Right lobe of liver (tissue), 6 donors: ENCODE measurements around the gene AMPD3. TPM values are rescaled to one million over a fixed set of nuclear protein-coding genes. Genes with fewer than 3 reads are reported as not detected.

ENCODE experiments used
- ATAC-seq, 4 donors: fragments of 200-7000 bp; cut with Tn5 transposase; one replicate each; pipeline ENCODE4 v1.9.1; 2020; ENCODE audit warnings: mild to moderate bottlenecking in 4 of 4, moderate library complexity in 4 of 4
- DNase-seq, 3 donors: peaks; one replicate each; pipeline ENCODE4 v3.0.0-alpha.2; 2020
- H3K27ac ChIP-seq, 3 donors: fragments of 200-600 bp; one replicate each; pipeline ENCODE4 v1.8.0; 2022
- H3K27me3 ChIP-seq, 2 donors: fragments of 200-600 bp; one replicate each; pipeline ENCODE4 v1.8.0; 2022
- H3K36me3 ChIP-seq, 4 donors: fragments of 200-600 bp; sonication (generic) in 1 of 4; one replicate each; pipeline versions ENCODE4 v1.5.1 to v1.8.0; 2017 to 2022; ENCODE audit warnings: control low read depth in 1 of 4
- H3K4me1 ChIP-seq, 4 donors: fragments of 200-600 bp; sonication (generic) in 1 of 4; one replicate each; pipeline versions ENCODE4 v1.5.1 to v1.8.0; 2017 to 2022; ENCODE audit warnings: control low read depth in 1 of 4
- H3K4me3 ChIP-seq, 3 donors: fragments of 200-600 bp; one replicate each; pipeline ENCODE4 v1.8.0; 2022
- H3K9me3 ChIP-seq, 4 donors: fragments of 200-600 bp; sonication (generic) in 1 of 4; one replicate each; pipeline versions ENCODE4 v1.5.1 to v1.8.0; 2017 to 2022; ENCODE audit warnings: control low read depth in 1 of 4
- CTCF ChIP-seq, 4 donors: fragments of 200-600 bp in 3 of 4; fragments of 450-650 bp in 1 of 4; IDR thresholded peaks; one replicate each; pipeline versions ENCODE4 v1.5.1 to v1.8.0; 2016 to 2022; ENCODE audit warnings: antibody characterized with exemption in 4 of 4, mild to moderate bottlenecking in 2 of 4
- POLR2A ChIP-seq: fragments of 450-650 bp; IDR thresholded peaks from one replicate; pipeline ENCODE4 v1.6.1; 2017; ENCODE audit warnings: antibody characterized with exemption, mild to moderate bottlenecking
- WGBS: methylation state at CpG from one replicate; pipeline ENCODE4 v1.1.6; 2018; ENCODE audit warnings: low coverage, low lambda C conversion rate; ENCODE audit not compliant: insufficient coverage; ENCODE audit errors: missing lambda C conversion rate; 5-methylcytosine and 5-hydroxymethylcytosine counted together
- intact Hi-C, 2 donors: fragments of 100-400 bp; cut with DNase I; formaldehyde crosslinking; loops; one replicate each; pipeline versions ENCODE4 v1.11.2 to v1.14.1; 2022
- total RNA-seq, 6 experiments: library from RNA; depleted of rRNA in 2 of 6; stranded (reverse); fragments of >200 nt in 2 of 6; fragmentation: NEBNext Ultra II Directional in 3 of 6; extraction: Animal tissue kit (Norgen Biotek cat#: 25700) in 3 of 6; gene quantifications; one replicate each; pipeline versions ENCODE4 v1.1.0 to v1.2.4, GENCODE V29; 2016 to 2023
- donor health status: DM: no; HTN: yes; CAD: no.
- donor health status: DM: no; HTN: no; CAD: no.
- donor health status: DM: no; HTN: no; CAD: no.
- donor health status: DM: no; HTN: yes; CAD: no.
- donor health status: DM: no; HTN: yes; CAD: no.

Gene AMPD3
- total RNA-seq, 6 experiments from 2014 or later = 0.98 to 5.0 (median 1.8) TPM

- no peaks in the 10 kb centered on the region for H3K9me3 ChIP-seq
- H3K4me3 ChIP-seq = no peak overlapping the region
- H3K27ac ChIP-seq = no peak overlapping the region
- DNase-seq (no peak), ATAC-seq (no peak)
- H3K36me3 ChIP-seq = no peaks in the 10 kb centered on the region
- intact Hi-C loops = no loop called here
- H3K27me3 ChIP-seq = no peaks in the 10 kb centered on the region
- TF ChIP-seq CTCF (IDR thresholded peaks at IDR 0.05) = no peak
- no peak for TF ChIP-seq POLR2A
- H3K4me1 ChIP-seq = no peaks in the 10 kb centered on the region
Observed at GRCh38 chr11:10438458-10438857, 16.6 kb upstream of the AMPD3 start.

GRCh38 chr11:10439351-10439750 lies 15.7 kb upstream of the AMPD3 start:
- no peak for ATAC-seq
- WGBS = 90% methylated on average over 2 of the region's 2 CpGs
- DNase-seq = no peak
- Histone ChIP-seq H3K4me3 (no peak overlapping the region), H3K4me1 (no peaks in the 10 kb centered on the region), H3K9me3 (no peaks in the 10 kb centered on the region), H3K27me3 (no peaks in the 10 kb centered on the region), H3K36me3 (no peaks in the 10 kb centered on the region), H3K27ac (no peak overlapping the region)
- no peak for TF ChIP-seq POLR2A
- no peak for TF ChIP-seq CTCF (IDR thresholded peaks at IDR 0.05)
- intact Hi-C loops = no loop called here

- no peaks in the 10 kb centered on the region for H3K4me1 ChIP-seq
- H3K4me3 ChIP-seq = no peak overlapping the region
- H3K27ac ChIP-seq = no peak overlapping the region
- no peaks in the 10 kb centered on the region for H3K9me3 ChIP-seq
- no peak for ATAC-seq
- WGBS = 88% methylated on average over 5 of the region's 6 CpGs
- H3K36me3 ChIP-seq = no peaks in the 10 kb centered on the region
- H3K27me3 ChIP-seq = no peaks in the 10 kb centered on the region
- intact Hi-C loops = no loop called here
- no peak for DNase-seq
- TF ChIP-seq POLR2A (no peak), CTCF (IDR thresholded peaks at IDR 0.05) (no peak)
Observed at GRCh38 chr11:10439924-10440323, 15.1 kb upstream of the AMPD3 start.

GRCh38 chr11:10440401-10440800 lies 14.7 kb upstream of the AMPD3 start:
- no peak for TF ChIP-seq POLR2A
- ATAC-seq (no peak), DNase-seq (no peak)
- no peak overlapping the region for H3K4me3 ChIP-seq
- H3K4me1 ChIP-seq = no peaks in the 10 kb centered on the region
- H3K36me3 ChIP-seq = no peaks in the 10 kb centered on the region
- intact Hi-C loops = no loop called here
- H3K27me3 ChIP-seq = no peaks in the 10 kb centered on the region
- no peaks in the 10 kb centered on the region for H3K9me3 ChIP-seq
- H3K27ac ChIP-seq = no peak overlapping the region

- TF ChIP-seq CTCF (IDR thresholded peaks at IDR 0.05) (no peak), POLR2A (no peak)
- ATAC-seq (no peak), DNase-seq (no peak)
- H3K4me1 ChIP-seq = no peaks in the 10 kb centered on the region
- H3K9me3 ChIP-seq = no peaks in the 10 kb centered on the region
- no peaks in the 10 kb centered on the region for H3K27me3 ChIP-seq
- no peak overlapping the region for H3K27ac ChIP-seq
- no peak overlapping the region for H3K4me3 ChIP-seq
- intact Hi-C loops = no loop called here
- WGBS = 94% methylated on average over 4 of the region's 4 CpGs
- H3K36me3 ChIP-seq = no peaks in the 10 kb centered on the region
Observed at GRCh38 chr11:10441091-10441490, 14.0 kb upstream of the AMPD3 start.
